NOMO-1 (cell line): ENCODE data around the gene SUSD6.
"Not testable (repeated sequence)": the region's sequence is repeated elsewhere in the genome, so short reads cannot be mapped to it uniquely, and the experiment has no call there.

Experiments
- DNase-seq, 2 experiments: peaks; one replicate each; lab custom pipeline; 2025; ENCODE audit not compliant: unreplicated experiment in 2 of 2; lab: John Stamatoyannopoulos, UW

Gene SUSD6

DNA sequence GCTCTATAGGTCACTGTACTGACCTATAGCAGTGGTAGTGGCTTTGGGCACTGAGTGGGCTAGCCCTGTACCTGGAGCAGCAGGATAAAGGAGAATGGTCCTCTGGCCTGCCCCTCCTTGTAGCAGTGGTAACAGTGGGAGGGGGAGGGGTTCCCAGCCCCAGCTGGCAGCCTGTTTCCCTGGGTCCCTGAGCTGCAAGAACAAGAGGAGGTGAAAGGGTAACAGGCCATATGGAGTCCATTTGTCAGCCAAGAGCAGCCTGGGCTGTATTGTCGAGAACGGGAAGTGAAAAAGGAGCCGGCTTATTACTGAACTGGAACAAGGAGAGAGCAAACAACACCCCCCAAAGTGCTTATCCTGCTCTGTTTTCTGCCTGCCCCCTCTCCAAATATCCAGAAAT is 81.7 kb downstream of the SUSD6 start:
- DNase-seq: peak; percentile 41 to 83

DNA sequence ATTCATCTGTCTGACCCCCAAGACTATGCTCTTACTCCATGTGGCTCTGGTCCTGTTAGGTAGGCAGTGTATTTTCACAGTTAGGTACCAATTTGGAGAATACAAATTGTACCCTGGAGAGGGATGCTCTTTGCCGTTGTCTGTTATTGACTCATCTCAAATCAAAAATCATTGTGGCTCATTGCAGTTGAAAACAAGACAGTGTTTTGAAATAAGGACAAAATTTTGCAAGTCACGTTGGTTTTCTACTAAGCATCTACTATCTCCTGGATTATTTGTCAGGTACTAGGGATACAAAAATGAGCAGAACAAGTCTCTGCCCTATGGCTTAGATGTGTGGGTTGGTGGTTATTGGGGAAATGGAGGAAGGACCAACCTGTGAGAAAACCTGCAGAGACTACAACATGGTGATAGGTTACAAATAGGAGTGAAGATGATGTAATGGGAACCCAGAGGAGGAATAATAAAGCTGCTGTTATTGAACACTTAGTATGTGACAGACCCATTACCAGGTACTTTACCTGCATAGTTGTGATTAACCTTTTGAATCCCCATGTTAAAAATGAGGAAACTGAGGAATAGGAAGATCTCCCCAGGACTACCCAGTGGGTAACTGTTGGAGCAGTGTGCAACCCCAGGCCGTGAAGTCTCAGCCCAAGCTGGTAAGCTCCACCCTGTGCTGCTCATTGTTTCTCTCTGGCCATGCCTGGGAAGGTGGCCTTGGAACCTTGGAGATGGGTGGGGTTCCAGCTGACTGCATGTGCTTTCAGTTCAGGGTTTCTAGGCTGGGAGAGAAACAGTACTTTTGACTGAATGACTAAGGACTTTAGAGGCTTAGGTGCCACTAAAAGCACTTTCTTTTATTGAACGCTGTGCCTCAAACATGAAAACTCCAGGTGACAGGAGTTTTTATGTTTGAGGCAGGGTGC is 82.7 kb downstream of the SUSD6 start:
- DNase-seq: peak in 1 of 2 experiments; percentile 54

GRCh38 chr14:69694730-69695281 is 83.4 kb downstream of the SUSD6 start:
- no peak for DNase-seq

- DNase-seq: peak; percentile 52 to 66
Observed at GRCh38 chr14:69695322-69696203, 84.2 kb downstream of the SUSD6 start.

DNA sequence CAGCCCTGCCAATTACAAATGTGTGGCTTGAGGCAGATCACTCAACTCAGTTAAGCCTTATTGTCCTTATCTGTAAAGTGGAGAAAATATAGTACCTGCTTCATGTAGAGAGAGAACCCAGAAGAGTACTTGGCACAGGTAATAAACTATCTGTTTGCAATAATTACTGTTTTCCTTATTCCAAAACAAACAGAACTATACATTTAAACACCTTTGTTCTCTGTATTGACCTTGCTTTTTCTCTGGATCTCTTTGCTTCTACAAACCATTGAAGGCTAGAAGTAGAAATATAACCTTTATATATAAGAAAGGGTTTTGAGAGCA is 84.8 kb downstream of the SUSD6 start:
- no peak for DNase-seq

- no peak for DNase-seq
Observed at GRCh38 chr14:69696633-69697557, 85.5 kb downstream of the SUSD6 start.

DNA sequence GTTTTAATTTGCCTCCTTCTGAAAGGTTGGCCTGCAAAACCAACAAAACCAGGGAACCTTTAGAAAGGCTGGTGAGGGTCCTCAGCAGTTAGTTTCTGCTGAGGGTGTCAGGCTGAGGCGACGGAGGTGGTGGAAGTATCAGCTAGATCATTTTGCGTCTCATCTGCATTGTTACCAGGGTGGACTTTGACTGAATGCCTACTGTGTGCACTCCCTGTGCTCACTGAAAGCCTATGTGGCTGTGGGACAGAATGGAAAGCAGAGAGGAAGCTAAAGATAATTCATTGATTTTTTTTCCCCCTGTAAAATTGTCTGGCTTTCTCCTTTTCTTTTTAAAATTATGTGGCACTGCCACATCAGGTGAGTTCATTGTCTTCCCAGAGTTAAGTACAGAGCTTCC is 87.2 kb downstream of the SUSD6 start:
- no peak for DNase-seq

DNA sequence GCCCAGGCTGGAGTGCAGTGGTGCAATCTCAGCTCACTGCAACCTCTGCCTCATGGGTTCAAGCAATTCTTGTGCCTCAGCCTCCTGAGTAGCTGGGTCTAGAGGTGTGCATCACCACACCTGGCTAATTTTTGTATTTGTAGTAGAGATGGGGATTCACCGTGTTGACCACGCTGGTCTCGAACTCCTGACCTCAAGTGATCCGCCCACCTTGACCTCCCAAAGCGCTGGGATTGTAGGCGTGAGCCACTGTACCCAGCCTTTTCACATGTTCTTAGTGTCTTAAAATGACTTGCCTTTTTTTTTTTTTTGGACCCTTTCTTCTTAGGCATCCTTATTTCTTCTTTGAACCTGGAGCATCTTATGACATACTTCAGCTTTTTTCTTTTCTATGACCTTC is 87.8 kb downstream of the SUSD6 start:
- not testable (repeated sequence) for DNase-seq

DNA sequence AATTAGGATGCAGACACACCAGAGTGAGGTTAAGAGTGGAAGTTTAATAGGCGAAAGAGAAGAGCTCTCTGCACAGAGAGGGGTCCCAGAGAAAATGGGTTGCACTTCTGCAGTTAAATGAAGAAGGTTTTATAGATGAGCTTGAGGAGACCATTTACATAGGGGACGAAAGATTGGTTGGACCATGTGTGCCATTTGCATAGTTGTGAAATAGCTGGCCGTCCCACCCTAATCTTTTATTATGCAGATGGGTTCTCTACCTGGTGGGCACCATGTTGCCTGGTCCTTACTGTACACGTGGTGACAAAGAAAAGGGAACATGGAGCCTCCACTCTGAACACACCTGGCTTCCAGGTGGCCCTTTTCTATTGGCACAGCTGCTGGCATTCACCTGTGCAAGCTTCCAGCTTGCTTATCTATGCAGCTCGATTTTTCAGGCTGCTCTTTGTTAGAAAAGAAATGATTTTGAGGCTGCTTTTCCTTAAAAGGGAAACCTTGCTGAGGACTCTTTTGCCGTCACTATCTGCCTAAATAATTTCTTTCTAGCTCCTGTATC is 88.4 kb downstream of the SUSD6 start:
- no peak for DNase-seq

- peak in 1 of 2 experiments; percentile 10 for DNase-seq
Observed at GRCh38 chr14:69700575-69700974, 89.2 kb downstream of the SUSD6 start.

DNA sequence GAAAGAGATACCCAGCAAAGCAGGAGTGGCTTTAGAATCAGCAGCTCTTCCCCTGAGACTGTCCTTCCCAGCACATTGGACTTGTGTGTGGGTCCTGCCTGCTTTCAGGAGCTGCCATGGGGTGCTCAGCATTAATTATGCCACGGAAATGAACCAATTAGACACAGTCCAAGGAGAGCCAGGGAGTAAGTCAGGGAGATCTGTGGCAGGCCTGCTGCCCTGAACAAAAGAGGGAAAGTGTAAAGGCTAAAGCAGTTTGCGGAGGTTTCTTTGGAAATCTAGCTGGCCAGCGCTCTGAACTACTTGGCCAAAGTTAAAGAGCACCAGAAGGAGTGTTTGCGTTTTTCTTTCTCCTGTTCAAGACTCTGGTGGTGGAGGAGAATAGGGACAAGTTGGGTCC is 89.9 kb downstream of the SUSD6 start:
- no peak for DNase-seq

GRCh38 chr14:69701857-69702256 is 90.5 kb downstream of the SUSD6 start:
- DNase-seq: no peak

- peak; percentile 63 to 82 for DNase-seq
Observed at GRCh38 chr14:69703047-69704039, 91.9 kb downstream of the SUSD6 start.

DNA sequence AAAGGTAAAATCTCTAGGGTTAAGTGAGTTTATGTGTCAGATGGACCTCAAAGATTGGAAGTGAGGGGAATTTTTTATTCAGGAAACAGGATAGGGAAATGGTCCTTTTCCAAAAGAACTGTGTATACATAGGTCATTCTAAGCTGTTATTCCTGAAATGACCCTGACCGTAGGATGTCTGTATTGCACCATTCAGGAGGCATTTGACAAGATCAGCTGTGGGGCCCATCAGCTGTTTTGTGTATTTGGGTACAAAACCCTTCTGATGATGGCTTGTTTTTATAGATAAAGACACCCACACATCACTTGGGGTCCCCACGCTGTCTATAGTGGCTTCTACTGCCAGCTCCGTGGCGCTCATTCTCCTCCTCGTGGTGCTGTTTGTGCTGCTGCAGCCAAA is 92.9 kb downstream of the SUSD6 start:
- DNase-seq: no peak

- no peak for DNase-seq
Observed at GRCh38 chr14:69705706-69706105, 94.3 kb downstream of the SUSD6 start.

DNA sequence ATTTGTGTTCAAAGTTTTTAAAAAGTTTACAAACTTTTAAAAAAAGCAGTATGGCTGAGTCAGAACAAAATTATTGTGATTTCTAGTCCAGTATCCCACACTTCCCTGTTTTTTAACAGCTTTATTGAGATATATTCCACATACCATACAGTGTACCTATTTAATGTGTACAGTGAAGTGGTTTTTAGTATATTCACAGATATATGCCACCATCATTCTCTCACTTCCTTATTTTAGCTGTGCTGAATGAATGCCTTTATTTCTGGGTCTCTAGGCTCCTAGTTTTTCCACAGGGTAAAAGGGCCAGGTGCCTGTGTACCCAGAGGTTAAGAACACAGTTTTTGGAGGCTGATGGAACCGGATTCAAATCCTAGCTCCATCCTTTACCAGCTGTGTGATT is 96.7 kb downstream of the SUSD6 start:
- DNase-seq: peak in 1 of 2 experiments; percentile 64

GRCh38 chr14:69708586-69709560 is 97.5 kb downstream of the SUSD6 start:
- no peak for DNase-seq

DNA sequence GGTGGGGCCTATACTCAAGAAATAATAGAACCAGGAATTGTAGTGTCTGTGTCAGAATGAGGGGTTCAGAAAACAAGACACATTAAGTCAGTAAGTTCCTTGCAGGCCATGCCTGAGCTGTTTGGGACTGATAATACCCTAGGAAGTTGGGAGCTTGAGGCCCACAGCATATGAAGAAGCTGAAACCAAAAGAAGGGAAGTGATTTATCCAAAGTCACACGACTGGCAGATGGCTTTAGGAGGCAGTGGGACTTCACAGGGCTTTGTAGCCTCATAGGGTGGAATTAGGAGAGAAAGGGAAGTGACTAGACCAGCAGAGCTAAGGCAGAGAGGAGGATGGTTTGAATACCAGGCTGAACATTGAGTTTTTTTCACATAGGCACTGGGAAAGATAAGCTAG is 99.0 kb downstream of the SUSD6 start:
- peak in 1 of 2 experiments; percentile 31 for DNase-seq
